Panc1 (cell line): ENCODE measurements around the gene TSPAN10. TPM values are rescaled to one million over a fixed set of nuclear protein-coding genes. Genes with fewer than 3 reads are reported as not detected.

ENCODE experiments used
- ATAC-seq: fragments of 200-7000 bp; cut with Tn5 transposase; 2 replicates; pipeline ENCODE4 v1.9.1; 2020; ENCODE audit warnings: mild to moderate bottlenecking, moderate library complexity
- BruUV-seq: library from RNA; stranded (reverse); fragments of 400-500 nt; replicated peaks from 2 replicates; lab custom pipeline; 2021; lab: Mats Ljungman, UMichigan
- CTCF ChIA-PET: fragments of 300-600 bp; sonication (Branson Sonifier 250); formaldehyde crosslinking; loops from one replicate; lab custom pipeline; 2022; ENCODE audit warnings: antibody characterized with exemption; lab: Charles Lee
- POLR2A ChIA-PET: fragments of 300-600 bp; sonication (Branson Sonifier 250); formaldehyde crosslinking; loops from one replicate; lab custom pipeline; 2022; ENCODE audit warnings: antibody characterized with exemption; lab: Charles Lee
- DNase-seq: peaks from one replicate; pipeline ENCODE4 v3.0.0-alpha.2; 2010; ENCODE audit warnings: low read depth, low spot score
- H3K27ac ChIP-seq: 2 replicates; pipeline ENCODE4 v1.5.1; 2011; ENCODE audit warnings: mild to moderate bottlenecking, low read length, inconsistent platforms
- H3K27me3 ChIP-seq: fragments of 200-500 bp; sonication (Bioruptor generic); 2 replicates; pipeline ENCODE4 v1.6.0; 2014; ENCODE audit warnings: low read length, inconsistent platforms; ENCODE audit not compliant: control insufficient read depth, insufficient read depth
- H3K36me3 ChIP-seq: fragments of 200-500 bp; sonication (Bioruptor generic); 2 replicates; pipeline ENCODE4 v1.5.1; 2014; ENCODE audit warnings: inconsistent platforms, mild to moderate bottlenecking, low read length, moderate library complexity; ENCODE audit not compliant: control insufficient read depth, insufficient read depth
- H3K4me1 ChIP-seq: 2 replicates; pipeline ENCODE4 v1.5.1; 2011; ENCODE audit warnings: inconsistent platforms, mild to moderate bottlenecking, low read length, moderate library complexity; ENCODE audit not compliant: control insufficient read depth, insufficient read depth
- H3K4me3 ChIP-seq, 2 experiments: 2 replicates each; pipeline ENCODE4 v1.5.1; 2011 to 2012; ENCODE audit warnings: low read depth in 2 of 2, low read length in 2 of 2, mild to moderate bottlenecking in 2 of 2, inconsistent platforms in 1 of 2, moderate library complexity in 1 of 2
- H3K9me3 ChIP-seq: fragments of 200-500 bp; sonication (Bioruptor generic); 2 replicates; pipeline ENCODE4 v1.5.1; 2014; ENCODE audit warnings: low read depth, mild to moderate bottlenecking, inconsistent platforms, low read length, moderate library complexity; ENCODE audit not compliant: control insufficient read depth, insufficient read depth
- CTCF ChIP-seq: fragments of 450-650 bp; IDR thresholded peaks from 2 replicates; pipeline ENCODE4 v1.5.1; 2017; ENCODE audit warnings: mild to moderate bottlenecking
- POLR2AphosphoS5 ChIP-seq: IDR thresholded peaks from 2 replicates; pipeline ENCODE4 v1.6.1; 2012; ENCODE audit warnings: mild to moderate bottlenecking, low read depth, low read length, moderate library complexity
- REST ChIP-seq, 2 experiments: IDR thresholded peaks; 2 replicates each; pipeline ENCODE4 v1.6.1; 2011 to 2012; ENCODE audit warnings: low read depth in 2 of 2, control low read depth in 1 of 2, low read length in 1 of 2, mild to moderate bottlenecking in 1 of 2, moderate library complexity in 1 of 2; ENCODE audit not compliant: insufficient read depth in 1 of 2
- SIN3A ChIP-seq: IDR thresholded peaks from 2 replicates; pipeline ENCODE4 v1.6.1; 2012; ENCODE audit warnings: low read depth, mild to moderate bottlenecking, low read length, moderate library complexity, borderline replicate concordance; ENCODE audit not compliant: insufficient read depth
- TCF7L2 ChIP-seq: IDR thresholded peaks from 2 replicates; pipeline ENCODE4 v1.6.1; 2011; ENCODE audit warnings: mild to moderate bottlenecking, low read depth, low read length, inconsistent platforms
- in situ Hi-C: cut with HindIII; loops from 2 replicates; pipeline ENCODE4 v1.10.0; 2016; ENCODE audit warnings: low sequenced_read_pairs, low pct_unique_long_range_greater_than_20kb
- intact Hi-C: fragments of 100-400 bp; cut with micrococcal nuclease; formaldehyde crosslinking; loops from one replicate; pipeline ENCODE4 v1.10.0; 2022; ENCODE audit not compliant: unreplicated experiment
- total RNA-seq: library from RNA; stranded (reverse); gene quantifications from one replicate; pipeline ENCODE4 v1.2.1, GENCODE V29; 2021; ENCODE audit not compliant: unreplicated experiment

The TSPAN10 gene
- total RNA-seq, 1 experiment from 2014 or later: 4.8 TPM

- no peaks in the 10 kb centered on the region for H3K27me3 ChIP-seq
- no peak for DNase-seq
- no peak for ATAC-seq
- in situ Hi-C loops (no loop called here), intact Hi-C loops (no loop called here)
- H3K36me3 ChIP-seq: no peaks in the 10 kb centered on the region
- H3K4me3 ChIP-seq: no peak overlapping the region
- ChIA-PET CTCF (no interaction called here), POLR2A (no interaction called here)
- H3K9me3 ChIP-seq: no peaks in the 10 kb centered on the region
- TF ChIP-seq CTCF: no peak
- no peak for TF ChIP-seq SIN3A
- no peak for TF ChIP-seq POLR2AphosphoS5
- TF ChIP-seq REST (IDR thresholded peaks at IDR 0.05; ENCODE audit: insufficient read depth in 1 of 2, low read depth in 2 of 2, low read length in 1 of 2): no peak
- TF ChIP-seq TCF7L2: no peak
- no peak overlapping the region for H3K27ac ChIP-seq
- BruUV-seq: no TSS peak
- H3K4me1 ChIP-seq: peaks cover 7% of the 10 kb centered on the region
Observed at GRCh38 chr17:81647640-81648012, 10.6 kb downstream of the TSPAN10 start.

GRCh38 chr17:81648013-81648706, 11.2 kb downstream of the TSPAN10 start:
- Histone ChIP-seq H3K4me3 (no peak overlapping the region), H3K4me1 (peaks cover 7% of the 10 kb centered on the region), H3K9me3 (no peaks in the 10 kb centered on the region), H3K27ac (no peak overlapping the region), H3K36me3 (no peaks in the 10 kb centered on the region), H3K27me3 (no peaks in the 10 kb centered on the region)
- POLR2A ChIA-PET: no interaction called here
- DNase-seq (no peak), ATAC-seq (no peak)
- no TSS peak for BruUV-seq
- CTCF ChIA-PET: no interaction called here
- in situ Hi-C loops (no loop called here), intact Hi-C loops (no loop called here)
- TF ChIP-seq TCF7L2: no peak
- TF ChIP-seq CTCF: no peak
- TF ChIP-seq POLR2AphosphoS5: no peak
- TF ChIP-seq SIN3A: no peak
- TF ChIP-seq REST (IDR thresholded peaks at IDR 0.05; ENCODE audit: insufficient read depth in 1 of 2, low read depth in 2 of 2, low read length in 1 of 2): no peak
